ENCODE measurements around the gene TPSD1. TPM values are rescaled to one million over a fixed set of nuclear protein-coding genes. Genes with fewer than 3 reads are reported as not detected.
"Not testable (repeated sequence)": the region's sequence is repeated elsewhere in the genome, so short reads cannot be mapped to it uniquely, and the experiment has no call there.

Gene TPSD1
- total RNA-seq, 3 donors from 2014 or later (not counting 1 experiment from before 2014, with no cell fraction given) = 3.2 TPM; not detected in 2

DNA sequence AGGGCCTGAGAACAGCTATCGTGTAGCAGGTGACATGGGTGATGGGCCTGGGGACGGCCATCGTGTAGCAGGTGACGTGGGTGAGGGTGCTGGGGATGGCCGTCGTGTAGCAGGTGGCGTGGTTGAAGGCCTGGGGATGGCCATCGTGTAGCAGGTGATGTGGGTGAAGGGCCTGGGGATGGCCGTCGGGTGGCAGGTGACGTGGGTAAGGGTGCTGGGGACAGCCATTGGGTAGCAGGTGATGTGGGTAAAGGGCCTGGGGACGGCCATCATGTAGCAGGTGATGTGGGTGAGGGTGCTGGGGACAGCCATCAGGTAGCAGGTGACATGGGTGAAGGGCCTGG, 15.5 kb downstream of the TPSD1 start:
- Mint-ChIP-seq H3K27me3 (ENCODE audit: low read depth in 2 of 2) (peaks cover 0 to 17% of the 10 kb centered on the region in 2 donors), H3K4me3 (no peak overlapping the region), H3K4me1 (peaks cover 0 to 10% of the 10 kb centered on the region in 2 donors), H3K36me3 (no peaks in the 10 kb centered on the region), H3K27ac (no peak overlapping the region), H3K9me3 (no peaks in the 10 kb centered on the region)
- no peaks in the 10 kb centered on the region for H3K9me3 ChIP-seq (ENCODE audit: control insufficient read depth, insufficient read depth, low read length)
- H3K27ac ChIP-seq (ENCODE audit: low read length) = no peak overlapping the region
- no peaks in the 10 kb centered on the region for H3K27me3 ChIP-seq (ENCODE audit: control insufficient read depth, insufficient read depth, low read length)
- peaks cover 5% of the 10 kb centered on the region for H3K4me1 ChIP-seq (ENCODE audit: control insufficient read depth, insufficient read depth, low read length)
- no peaks in the 10 kb centered on the region for H3K36me3 ChIP-seq (ENCODE audit: control insufficient read depth, insufficient read depth, low read length)
- intact Hi-C loops (cut with micrococcal nuclease) = no loop called here
- H3K4me3 ChIP-seq (ENCODE audit: low read length) = no peak overlapping the region
- DNase-seq (no peak), ATAC-seq (no peak)
- 79% methylated on average over 12 of the region's 12 CpGs for WGBS (ENCODE audit: insufficient coverage)
- TF ChIP-seq, protein P1, sequence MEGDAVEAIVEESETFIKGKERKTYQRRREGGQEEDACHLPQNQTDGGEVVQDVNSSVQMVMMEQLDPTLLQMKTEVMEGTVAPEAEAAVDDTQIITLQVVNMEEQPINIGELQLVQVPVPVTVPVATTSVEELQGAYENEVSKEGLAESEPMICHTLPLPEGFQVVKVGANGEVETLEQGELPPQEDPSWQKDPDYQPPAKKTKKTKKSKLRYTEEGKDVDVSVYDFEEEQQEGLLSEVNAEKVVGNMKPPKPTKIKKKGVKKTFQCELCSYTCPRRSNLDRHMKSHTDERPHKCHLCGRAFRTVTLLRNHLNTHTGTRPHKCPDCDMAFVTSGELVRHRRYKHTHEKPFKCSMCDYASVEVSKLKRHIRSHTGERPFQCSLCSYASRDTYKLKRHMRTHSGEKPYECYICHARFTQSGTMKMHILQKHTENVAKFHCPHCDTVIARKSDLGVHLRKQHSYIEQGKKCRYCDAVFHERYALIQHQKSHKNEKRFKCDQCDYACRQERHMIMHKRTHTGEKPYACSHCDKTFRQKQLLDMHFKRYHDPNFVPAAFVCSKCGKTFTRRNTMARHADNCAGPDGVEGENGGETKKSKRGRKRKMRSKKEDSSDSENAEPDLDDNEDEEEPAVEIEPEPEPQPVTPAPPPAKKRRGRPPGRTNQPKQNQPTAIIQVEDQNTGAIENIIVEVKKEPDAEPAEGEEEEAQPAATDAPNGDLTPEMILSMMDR (IDR thresholded peaks at IDR 0.05) = no peak

DNA sequence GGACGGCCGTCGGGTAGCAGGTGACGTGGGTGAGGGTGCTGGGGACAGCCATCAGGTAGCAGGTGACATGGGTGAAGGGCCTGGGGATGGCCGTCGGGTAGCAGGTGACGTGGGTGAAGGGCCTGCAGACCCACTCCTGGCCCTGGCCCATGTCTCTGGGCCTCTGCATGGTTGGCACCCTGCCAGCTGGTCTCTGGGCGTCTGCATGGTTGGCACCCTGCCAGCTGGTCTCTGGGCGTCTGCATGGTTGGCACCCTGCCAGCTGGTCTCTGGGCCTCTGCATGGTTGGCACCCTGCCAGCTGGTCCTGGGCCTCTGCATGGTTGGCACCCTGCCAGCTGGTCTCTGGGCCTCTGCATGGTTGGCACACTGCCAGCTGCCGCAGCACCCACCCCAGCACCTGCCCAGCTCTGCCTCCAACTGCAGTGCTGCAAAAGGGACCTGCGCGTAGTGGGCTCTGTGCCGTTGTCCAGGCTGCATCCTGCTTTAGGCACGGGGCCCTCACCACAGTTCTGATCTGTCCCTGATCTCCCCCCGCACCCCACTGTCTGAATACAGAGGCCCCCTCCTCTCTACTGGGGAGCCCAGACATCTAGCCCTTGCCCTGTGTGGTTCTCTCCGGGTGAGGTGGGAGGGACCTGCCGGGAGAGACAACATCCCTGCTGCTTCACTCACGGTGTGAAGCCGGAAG, 16.0 kb downstream of the TPSD1 start:
- not testable (repeated sequence) for ATAC-seq

GRCh38 chr16:1272453-1273198, 16.8 kb downstream of the TPSD1 start:
- Mint-ChIP-seq H3K27ac (no peak overlapping the region), H3K4me3 (no peak overlapping the region), H3K4me1 (peaks cover 0 to 10% of the 10 kb centered on the region in 2 donors), H3K27me3 (ENCODE audit: low read depth in 2 of 2) (peaks cover 0 to 16% of the 10 kb centered on the region in 2 donors), H3K36me3 (no peaks in the 10 kb centered on the region), H3K9me3 (no peaks in the 10 kb centered on the region)
- DNase-seq (no peak), ATAC-seq (no peak)
- intact Hi-C loops (cut with micrococcal nuclease) = no loop called here
- no peaks in the 10 kb centered on the region for H3K27me3 ChIP-seq (ENCODE audit: control insufficient read depth, insufficient read depth, low read length)
- no peaks in the 10 kb centered on the region for H3K9me3 ChIP-seq (ENCODE audit: control insufficient read depth, insufficient read depth, low read length)
- no peak overlapping the region for H3K4me3 ChIP-seq (ENCODE audit: low read length)
- no peaks in the 10 kb centered on the region for H3K36me3 ChIP-seq (ENCODE audit: control insufficient read depth, insufficient read depth, low read length)
- H3K4me1 ChIP-seq (ENCODE audit: control insufficient read depth, insufficient read depth, low read length) = peaks cover 5% of the 10 kb centered on the region
- TF ChIP-seq, protein P1 (IDR thresholded peaks at IDR 0.05) = no peak
- 81% methylated on average over 9 of the region's 9 CpGs for WGBS (ENCODE audit: insufficient coverage)
- no peak overlapping the region for H3K27ac ChIP-seq (ENCODE audit: low read length)

More for the DNA sequence above, 16.0 kb downstream of the TPSD1 start:
- WGBS (ENCODE audit: insufficient coverage) = 25% methylated on average over 19 of the region's 19 CpGs
- H3K4me3 ChIP-seq (ENCODE audit: low read length); H3K36me3 ChIP-seq (ENCODE audit: control insufficient read depth, insufficient read depth, low read length); H3K9me3 Mint-ChIP-seq; H3K9me3 ChIP-seq (ENCODE audit: control insufficient read depth, insufficient read depth, low read length); H3K27ac Mint-ChIP-seq; H3K36me3 Mint-ChIP-seq; H3K27ac ChIP-seq (ENCODE audit: low read length); H3K27me3 ChIP-seq (ENCODE audit: control insufficient read depth, insufficient read depth, low read length); H3K4me1 Mint-ChIP-seq; H3K4me3 Mint-ChIP-seq; DNase-seq; intact Hi-C loops (cut with micrococcal nuclease); H3K4me1 ChIP-seq (ENCODE audit: control insufficient read depth, insufficient read depth, low read length): not testable (repeated sequence)
- H3K27me3 Mint-ChIP-seq (ENCODE audit: low read depth in 2 of 2) = peaks cover 0 to 15% of the 10 kb centered on the region in 2 donors

GRCh38 chr16:1273816-1274215, 17.9 kb downstream of the TPSD1 start:
- peaks cover 5% of the 10 kb centered on the region for H3K4me1 ChIP-seq (ENCODE audit: control insufficient read depth, insufficient read depth, low read length)
- intact Hi-C loops (cut with micrococcal nuclease) = no loop called here
- no peak overlapping the region for H3K4me3 ChIP-seq (ENCODE audit: low read length)
- H3K27me3 ChIP-seq (ENCODE audit: control insufficient read depth, insufficient read depth, low read length) = no peaks in the 10 kb centered on the region
- no peaks in the 10 kb centered on the region for H3K36me3 ChIP-seq (ENCODE audit: control insufficient read depth, insufficient read depth, low read length)
- H3K4me3 Mint-ChIP-seq = no peak overlapping the region
- no peaks in the 10 kb centered on the region for H3K36me3 Mint-ChIP-seq
- H3K27ac Mint-ChIP-seq = no peak overlapping the region
- peaks cover 0 to 18% of the 10 kb centered on the region in 2 donors for H3K27me3 Mint-ChIP-seq (ENCODE audit: low read depth in 2 of 2)
- no peaks in the 10 kb centered on the region for H3K9me3 ChIP-seq (ENCODE audit: control insufficient read depth, insufficient read depth, low read length)
- DNase-seq (no peak), ATAC-seq (no peak)
- TF ChIP-seq, protein P1 (IDR thresholded peaks at IDR 0.05) = no peak
- no peak overlapping the region for H3K27ac ChIP-seq (ENCODE audit: low read length)
- H3K9me3 Mint-ChIP-seq = no peaks in the 10 kb centered on the region
- 85% methylated on average over 15 of the region's 15 CpGs for WGBS (ENCODE audit: insufficient coverage)
- H3K4me1 Mint-ChIP-seq = peaks cover 0 to 10% of the 10 kb centered on the region in 2 donors
